ENCODE data around the gene CCN6.
"Not testable (repeated sequence)": the region's sequence is repeated elsewhere in the genome, so short reads cannot be mapped to it uniquely, and the experiment has no call there.

CCN6 gene

GRCh38 chr6:112054555-112055190, 769 bp downstream of the CCN6 start:
- no peak for DNase-seq

- DNase-seq = no peak
Observed at GRCh38 chr6:112058243-112059032, 4.5 kb downstream of the CCN6 start.

DNA sequence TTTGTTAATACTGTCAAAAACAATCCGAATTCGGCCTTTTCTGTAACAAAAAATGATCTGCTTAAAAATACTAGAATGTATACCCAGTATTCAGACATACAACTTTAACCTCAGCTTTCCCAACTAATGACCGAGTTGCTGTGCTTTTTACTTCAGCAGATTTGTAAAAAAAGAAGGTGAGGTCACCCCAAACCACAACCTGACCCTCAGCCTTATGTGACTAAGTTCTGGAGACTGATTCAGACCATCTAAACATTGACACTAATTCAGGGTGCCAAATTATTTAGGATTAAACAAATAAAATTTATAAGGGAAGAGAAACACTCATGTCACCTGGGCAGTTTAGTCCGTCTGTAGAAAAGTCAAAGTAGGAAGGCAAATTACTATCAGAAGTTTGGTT, 7.7 kb downstream of the CCN6 start:
- DNase-seq = no peak

DNA sequence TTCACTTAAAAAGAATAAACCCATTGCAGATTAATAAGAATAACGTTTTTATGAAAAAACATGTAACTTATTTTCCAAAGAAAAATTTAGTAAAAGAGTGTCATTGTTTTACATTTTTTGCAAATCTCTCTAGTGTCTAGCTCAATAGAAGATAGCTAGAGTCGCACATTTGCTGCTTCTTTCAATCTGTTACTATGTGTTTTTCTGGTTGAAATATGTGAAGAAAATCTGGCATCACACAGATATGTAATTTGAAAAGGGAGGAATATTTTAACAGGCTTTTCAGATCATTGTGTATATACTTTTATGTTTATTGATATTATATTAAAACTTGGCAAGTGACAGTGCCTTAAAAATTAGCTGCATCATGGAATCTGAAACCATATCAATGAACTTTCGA, 9.1 kb downstream of the CCN6 start:
- DNase-seq = no peak

DNA sequence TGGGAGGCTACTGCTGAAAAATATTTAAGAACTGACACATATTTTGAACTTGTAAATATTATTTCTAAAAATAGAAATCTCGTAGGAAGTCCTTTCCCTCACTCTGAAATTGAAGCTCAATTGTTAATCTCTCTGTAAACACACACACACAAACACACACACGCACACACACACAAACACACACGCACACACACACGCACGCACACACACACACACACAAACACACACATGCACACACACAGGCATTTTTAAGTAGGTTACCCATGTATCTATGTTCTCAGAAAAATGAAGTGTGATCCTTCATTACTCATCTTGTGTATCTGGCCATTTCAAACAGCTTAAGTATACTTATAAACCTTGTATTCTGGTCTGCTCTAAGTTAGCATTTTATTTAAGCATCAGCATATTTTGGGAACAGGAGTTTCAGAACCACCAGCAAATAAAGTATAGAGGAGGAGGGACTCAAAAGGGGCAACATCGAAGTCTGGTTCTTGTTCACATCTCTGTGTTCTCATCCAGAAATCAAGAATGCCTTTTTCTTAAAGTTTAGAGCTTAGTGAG, 11.6 kb downstream of the CCN6 start:
- no peak for DNase-seq

- DNase-seq = no peak
Observed at GRCh38 chr6:112066606-112067005, 12.7 kb downstream of the CCN6 start.

DNA sequence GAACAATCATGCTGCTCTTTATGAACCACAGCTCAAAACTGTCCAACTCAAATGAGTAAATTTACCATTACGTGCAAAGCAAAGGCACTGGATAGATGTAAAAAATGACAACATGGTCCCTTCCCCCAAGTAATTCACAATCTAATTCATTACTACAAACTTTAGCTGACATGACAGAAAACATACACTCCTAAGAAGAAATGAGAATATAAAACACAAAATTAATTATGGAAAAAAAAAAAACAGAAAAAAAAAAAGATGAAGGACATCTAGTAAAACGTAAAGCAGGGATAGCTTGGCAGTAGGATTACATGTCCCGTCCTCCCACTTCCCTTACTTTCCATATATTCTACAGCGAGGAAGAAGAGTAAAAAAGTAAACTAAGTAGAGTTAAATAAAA, 27.7 kb downstream of the CCN6 start:
- DNase-seq = no peak

GRCh38 chr6:112085286-112086065, 31.6 kb downstream of the CCN6 start:
- no peak for DNase-seq

- peak; percentile 49 for DNase-seq
Observed at GRCh38 chr6:112086744-112087135, 32.8 kb downstream of the CCN6 start.

DNA sequence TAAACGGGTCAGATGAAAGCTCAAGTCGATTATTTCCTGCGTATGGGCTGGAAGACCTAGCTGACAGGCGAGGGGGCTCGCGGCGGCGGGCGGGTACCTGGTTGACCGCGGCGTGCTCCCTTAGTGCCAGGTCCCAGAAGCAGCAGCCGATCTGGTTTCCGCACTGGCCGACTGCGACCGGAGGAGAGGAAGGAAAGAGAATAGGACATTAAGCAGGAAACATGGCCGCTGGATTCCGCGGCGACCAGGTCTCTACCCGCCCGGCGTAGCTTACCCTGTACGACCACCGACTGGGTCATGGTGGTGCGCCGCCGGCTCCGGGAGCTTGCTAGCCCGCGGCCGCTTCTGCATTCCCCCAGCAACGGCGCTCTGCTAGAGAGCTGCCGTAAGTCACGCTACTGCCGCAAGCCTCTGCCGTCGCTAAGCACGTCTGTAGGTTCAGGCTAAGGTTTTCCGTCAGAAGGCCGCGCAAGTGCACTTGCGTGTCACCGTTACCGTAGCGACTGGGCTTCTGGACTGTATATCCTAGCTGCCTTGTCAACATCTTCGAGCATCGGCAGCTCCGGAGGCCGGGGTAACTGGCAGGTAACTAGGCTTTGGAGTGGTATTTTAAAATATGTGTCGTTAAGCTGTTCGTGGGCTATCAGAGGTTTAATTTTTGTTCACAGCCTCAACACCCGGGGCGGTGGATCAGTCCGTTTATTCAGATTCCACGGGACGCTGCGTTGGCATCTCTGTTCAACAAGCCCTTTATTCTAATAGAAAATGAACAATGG, 33.4 kb downstream of the CCN6 start, which contains the start of the genes FAM229B and TUBE1:
Gene FAM229B, plus strand, starts transcription at position 456 of the 776 bp plus-strand sequence. CDS start 11,693 bp downstream, outside the sequence.
Gene TUBE1, minus strand, starts transcription at position 347 of the 776 bp plus-strand sequence. Its CDS starts 48 bp downstream, at position 299.
- DNase-seq = peak; percentile 94

DNA sequence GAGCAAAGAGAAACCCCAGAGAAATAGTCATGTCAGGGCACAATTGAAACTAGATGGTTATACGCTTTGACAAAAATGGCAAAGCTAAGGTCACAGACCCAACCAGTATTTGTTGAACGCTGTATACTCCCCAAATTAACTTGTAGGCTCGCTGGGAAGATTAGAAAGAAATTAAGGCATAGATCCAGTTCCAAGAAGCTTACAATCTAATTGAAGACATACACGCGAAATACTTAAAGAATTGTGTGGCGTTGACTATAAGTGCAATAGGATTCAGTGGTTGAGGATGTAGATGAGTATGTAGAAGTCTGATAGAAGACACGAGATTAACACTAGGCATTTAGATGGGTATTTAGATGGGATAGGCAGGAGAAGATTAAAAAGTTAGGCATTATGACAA, 34.0 kb downstream of the CCN6 start:
- DNase-seq = no peak

DNA sequence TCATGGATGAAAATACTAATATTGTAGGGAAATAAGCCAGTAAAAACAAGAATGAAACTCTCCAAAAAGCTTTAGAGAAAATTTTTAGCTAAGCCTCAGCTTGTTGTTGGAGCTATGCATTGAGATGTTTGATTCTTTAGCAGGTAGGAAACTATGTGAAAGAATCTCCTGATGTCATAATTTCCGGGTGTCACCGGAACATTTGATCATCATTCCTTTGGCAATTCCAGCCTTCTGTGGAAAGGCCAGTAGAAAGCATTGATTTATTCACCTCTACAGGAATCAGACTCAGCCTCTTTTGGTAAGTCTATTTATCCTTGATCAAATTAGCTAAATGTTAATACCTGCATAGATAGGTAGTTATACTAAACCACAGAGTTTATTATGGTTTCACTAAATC, 43.0 kb downstream of the CCN6 start:
- no peak for DNase-seq

DNA sequence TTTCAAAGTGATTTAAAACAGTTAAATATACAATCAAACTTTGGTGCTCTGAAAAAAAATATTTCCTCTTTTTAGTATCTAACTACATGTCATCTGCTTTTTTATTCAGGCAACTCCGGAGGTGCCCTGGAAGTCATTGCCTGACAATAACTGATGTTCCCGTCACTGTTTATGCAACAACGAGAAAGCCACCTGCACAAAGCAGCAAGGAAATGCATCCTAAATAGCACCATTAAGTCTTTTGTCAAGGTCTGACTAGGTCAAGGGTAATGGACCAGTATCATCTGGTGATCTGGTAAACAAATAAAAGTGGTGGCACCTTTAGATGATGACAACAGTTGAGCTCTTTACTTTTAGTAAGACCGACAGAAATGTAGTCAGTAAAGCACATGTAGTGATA, 46.7 kb downstream of the CCN6 start:
- no peak for DNase-seq

GRCh38 chr6:112106026-112106425, 52.1 kb downstream of the CCN6 start:
- not testable (repeated sequence) for DNase-seq

DNA sequence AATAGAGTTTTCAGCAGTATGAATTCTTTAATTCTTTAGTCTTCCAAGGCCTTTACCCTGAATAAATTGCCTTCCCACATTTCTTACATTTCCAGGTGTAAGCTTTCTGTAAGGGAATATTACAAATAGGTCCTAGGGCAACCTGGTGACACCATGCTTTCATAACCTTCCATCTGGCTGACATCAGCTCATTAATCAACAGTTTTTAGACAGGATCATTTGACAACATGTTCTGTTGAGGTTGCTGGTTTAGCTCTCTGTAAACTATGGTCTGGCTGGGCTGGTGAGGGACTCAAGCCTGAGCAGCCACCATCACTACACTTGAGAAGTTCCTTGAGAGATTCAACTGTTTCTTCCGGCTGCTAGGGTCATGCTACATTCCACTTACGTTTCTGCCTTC, 52.7 kb downstream of the CCN6 start:
- DNase-seq = no peak

GRCh38 chr6:112109262-112109661, 55.4 kb downstream of the CCN6 start:
- no peak for DNase-seq

DNA sequence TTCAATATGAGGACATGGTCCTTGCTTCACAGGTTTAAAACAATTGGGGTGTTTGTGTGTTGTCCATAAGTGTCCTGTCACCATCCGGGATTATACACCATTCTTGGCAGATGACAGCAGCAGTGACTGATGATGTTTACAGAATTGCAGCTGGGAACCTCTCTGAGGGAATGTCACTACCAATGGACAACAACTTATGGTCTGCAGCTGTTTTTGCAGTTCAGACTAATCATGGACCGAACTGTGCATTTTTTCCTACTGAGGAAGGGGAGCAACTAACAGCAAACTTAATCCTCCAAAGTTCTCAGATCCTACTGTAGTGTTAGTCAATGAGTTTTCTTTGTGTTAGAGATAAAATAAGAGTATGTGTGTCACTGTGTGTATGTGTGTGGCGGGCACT, 59.5 kb downstream of the CCN6 start:
- DNase-seq = no peak

- no peak for DNase-seq
Observed at GRCh38 chr6:112113918-112114317, 60.0 kb downstream of the CCN6 start.

DNA sequence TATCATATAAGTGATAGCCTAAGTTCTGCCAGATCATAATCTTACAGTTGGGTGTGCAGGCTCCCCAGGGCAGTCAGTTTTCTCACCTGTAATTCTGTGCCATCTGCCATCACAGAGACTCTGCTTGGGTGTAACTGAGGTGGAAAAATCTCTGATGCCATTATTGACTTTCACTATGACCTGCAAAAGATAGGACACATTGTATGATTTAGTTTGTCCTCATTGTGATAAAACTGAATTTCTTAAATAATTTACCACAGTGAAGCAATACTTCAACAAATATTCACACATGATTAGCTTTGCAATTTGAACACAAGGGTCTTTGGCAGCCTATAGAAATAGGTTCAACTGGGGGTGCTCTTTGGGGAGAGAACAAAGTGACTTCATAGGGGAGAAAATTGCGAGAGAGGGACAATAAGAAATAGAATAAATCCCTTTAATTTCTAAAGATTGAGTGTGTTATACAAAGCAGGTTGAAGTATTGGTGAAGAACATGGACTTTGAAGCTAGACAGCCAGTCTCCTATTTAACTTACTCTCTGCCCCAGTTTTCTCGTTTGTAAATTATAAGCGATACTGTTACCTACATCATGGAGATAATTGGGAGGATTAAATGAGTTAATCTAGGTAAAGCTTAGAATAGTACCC, 60.8 kb downstream of the CCN6 start:
- no peak for DNase-seq

- DNase-seq = no peak
Observed at GRCh38 chr6:112116221-112116620, 62.3 kb downstream of the CCN6 start.

- peak; percentile 32 for DNase-seq
Observed at GRCh38 chr6:112117554-112117953, 63.6 kb downstream of the CCN6 start.

GRCh38 chr6:112118034-112118433, 64.1 kb downstream of the CCN6 start:
- DNase-seq = no peak
